Right lobe of liver (tissue), 6 donors: Measurements from ENCODE around the gene TXNDC16. TPM values are rescaled to one million over a fixed set of nuclear protein-coding genes. Genes with fewer than 3 reads are reported as not detected.
"Not testable (repeated sequence)": the region's sequence is repeated elsewhere in the genome, so short reads cannot be mapped to it uniquely, and the experiment has no call there.

Experiments used
- ATAC-seq, 4 donors: fragments of 200-7000 bp; cut with Tn5 transposase; one replicate each; pipeline ENCODE4 v1.9.1; 2020; ENCODE audit warnings: mild to moderate bottlenecking in 4 of 4, moderate library complexity in 4 of 4
- DNase-seq, 3 donors: peaks; one replicate each; pipeline ENCODE4 v3.0.0-alpha.2; 2020
- H3K27ac ChIP-seq, 3 donors: fragments of 200-600 bp; one replicate each; pipeline ENCODE4 v1.8.0; 2022
- H3K27me3 ChIP-seq, 2 donors: fragments of 200-600 bp; one replicate each; pipeline ENCODE4 v1.8.0; 2022
- H3K36me3 ChIP-seq, 4 donors: fragments of 200-600 bp; sonication (generic) in 1 of 4; one replicate each; pipeline versions ENCODE4 v1.5.1 to v1.8.0; 2017 to 2022; ENCODE audit warnings: control low read depth in 1 of 4
- H3K4me1 ChIP-seq, 4 donors: fragments of 200-600 bp; sonication (generic) in 1 of 4; one replicate each; pipeline versions ENCODE4 v1.5.1 to v1.8.0; 2017 to 2022; ENCODE audit warnings: control low read depth in 1 of 4
- H3K4me3 ChIP-seq, 3 donors: fragments of 200-600 bp; one replicate each; pipeline ENCODE4 v1.8.0; 2022
- H3K9me3 ChIP-seq, 4 donors: fragments of 200-600 bp; sonication (generic) in 1 of 4; one replicate each; pipeline versions ENCODE4 v1.5.1 to v1.8.0; 2017 to 2022; ENCODE audit warnings: control low read depth in 1 of 4
- CTCF ChIP-seq, 4 donors: fragments of 200-600 bp in 3 of 4; fragments of 450-650 bp in 1 of 4; IDR thresholded peaks; one replicate each; pipeline versions ENCODE4 v1.5.1 to v1.8.0; 2016 to 2022; ENCODE audit warnings: antibody characterized with exemption in 4 of 4, mild to moderate bottlenecking in 2 of 4
- POLR2A ChIP-seq: fragments of 450-650 bp; IDR thresholded peaks from one replicate; pipeline ENCODE4 v1.6.1; 2017; ENCODE audit warnings: antibody characterized with exemption, mild to moderate bottlenecking
- WGBS: methylation state at CpG from one replicate; pipeline ENCODE4 v1.1.6; 2018; ENCODE audit warnings: low coverage, low lambda C conversion rate; ENCODE audit not compliant: insufficient coverage; ENCODE audit errors: missing lambda C conversion rate; 5-methylcytosine and 5-hydroxymethylcytosine counted together
- intact Hi-C, 2 donors: fragments of 100-400 bp; cut with DNase I; formaldehyde crosslinking; loops; one replicate each; pipeline versions ENCODE4 v1.11.2 to v1.14.1; 2022
- total RNA-seq, 6 experiments: library from RNA; depleted of rRNA in 2 of 6; stranded (reverse); fragments of >200 nt in 2 of 6; fragmentation: NEBNext Ultra II Directional in 3 of 6; extraction: Animal tissue kit (Norgen Biotek cat#: 25700) in 3 of 6; gene quantifications; one replicate each; pipeline versions ENCODE4 v1.1.0 to v1.2.4, GENCODE V29; 2016 to 2023
- donor health status: DM: no; HTN: yes; CAD: no.
- donor health status: DM: no; HTN: no; CAD: no.
- donor health status: DM: no; HTN: no; CAD: no.
- donor health status: DM: no; HTN: yes; CAD: no.
- donor health status: DM: no; HTN: yes; CAD: no.

TXNDC16 gene
- total RNA-seq, 6 experiments from 2014 or later = 2.0 to 5.5 (median 4.1) TPM

GRCh38 chr14:52596320-52596719 lies 44.0 kb upstream of the TXNDC16 start:
- no peak for DNase-seq
- no peak for TF ChIP-seq CTCF (IDR thresholded peaks at IDR 0.05)
- TF ChIP-seq POLR2A = no peak
- Histone ChIP-seq H3K9me3 (no peaks in the 10 kb centered on the region), H3K27me3 (no peaks in the 10 kb centered on the region), H3K4me1 (no peaks in the 10 kb centered on the region), H3K27ac (no peak overlapping the region), H3K36me3 (no peaks in the 10 kb centered on the region), H3K4me3 (no peak overlapping the region)
- no CpG with 5 or more reads among the region's 10 CpGs for WGBS
- intact Hi-C loops = no loop called here
- no peak for ATAC-seq

- ATAC-seq = no peak
- WGBS = 100% methylated on average over 1 of the region's 1 CpG
These were observed 38.0 kb upstream of the TXNDC16 start for GRCh38 chr14:52590318-52590717.

GRCh38 chr14:52589646-52590045 lies 37.3 kb upstream of the TXNDC16 start:
- intact Hi-C loops = no loop called here

More at GRCh38 chr14:52590318-52590717, 38.0 kb upstream of the TXNDC16 start:
- DNase-seq = no peak
- H3K9me3 ChIP-seq = no peaks in the 10 kb centered on the region
- intact Hi-C loops = no loop called here
- no peaks in the 10 kb centered on the region for H3K36me3 ChIP-seq
- H3K27ac ChIP-seq = no peak overlapping the region
- no peaks in the 10 kb centered on the region for H3K4me1 ChIP-seq
- H3K27me3 ChIP-seq = no peaks in the 10 kb centered on the region
- H3K4me3 ChIP-seq = no peak overlapping the region
- TF ChIP-seq CTCF (IDR thresholded peaks at IDR 0.05) = no peak
- TF ChIP-seq POLR2A = no peak

GRCh38 chr14:52583544-52583943 lies 31.2 kb upstream of the TXNDC16 start:
- no peak for DNase-seq
- intact Hi-C loops = no loop called here
- TF ChIP-seq POLR2A = no peak
- no peak for TF ChIP-seq CTCF (IDR thresholded peaks at IDR 0.05)
- Histone ChIP-seq H3K27me3 (no peaks in the 10 kb centered on the region), H3K4me3 (no peak overlapping the region), H3K36me3 (no peaks in the 10 kb centered on the region), H3K9me3 (no peaks in the 10 kb centered on the region), H3K27ac (no peak overlapping the region), H3K4me1 (no peaks in the 10 kb centered on the region)
- no peak for ATAC-seq

More at GRCh38 chr14:52589646-52590045, 37.3 kb upstream of the TXNDC16 start:
- ATAC-seq (no peak), DNase-seq (no peak)
- no peaks in the 10 kb centered on the region for H3K4me1 ChIP-seq
- no peaks in the 10 kb centered on the region for H3K27me3 ChIP-seq
- H3K36me3 ChIP-seq = no peaks in the 10 kb centered on the region
- no peaks in the 10 kb centered on the region for H3K9me3 ChIP-seq
- H3K27ac ChIP-seq = no peak overlapping the region
- WGBS = 64% methylated on average over 4 of the region's 4 CpGs
- TF ChIP-seq CTCF (IDR thresholded peaks at IDR 0.05) (no peak), POLR2A (no peak)
- H3K4me3 ChIP-seq = no peak overlapping the region

GRCh38 chr14:52575858-52576257 lies 23.6 kb upstream of the TXNDC16 start:
- Histone ChIP-seq H3K36me3 (no peaks in the 10 kb centered on the region), H3K4me3 (no peak overlapping the region), H3K9me3 (peaks cover 0 to 3% (median 0%) of the 10 kb centered on the region in 4 donors), H3K27ac (no peak overlapping the region), H3K27me3 (no peaks in the 10 kb centered on the region), H3K4me1 (no peaks in the 10 kb centered on the region)
- DNase-seq = no peak
- TF ChIP-seq POLR2A (no peak), CTCF (IDR thresholded peaks at IDR 0.05) (no peak)
- intact Hi-C loops = no loop called here
- ATAC-seq = no peak
- WGBS = 67% methylated on average over 1 of the region's 2 CpGs

- intact Hi-C loops, ATAC-seq: not testable (repeated sequence)
These were observed 16.1 kb upstream of the TXNDC16 start for GRCh38 chr14:52568454-52568853.

More at GRCh38 chr14:52568454-52568853, 16.1 kb upstream of the TXNDC16 start:
- WGBS = 90% methylated on average over 2 of the region's 7 CpGs
- H3K27ac ChIP-seq, H3K36me3 ChIP-seq, H3K4me1 ChIP-seq, H3K4me3 ChIP-seq, DNase-seq, H3K9me3 ChIP-seq, H3K27me3 ChIP-seq: not testable (repeated sequence)
